Nephron progenitor cell (in vitro differentiated cells): ENCODE data around the gene FTSJ3.

Experiments used
- DNase-seq: peaks from one replicate; pipeline ENCODE4 v3.0.0; 2021
- H3K27ac Mint-ChIP-seq: 2 replicates; pipeline ENCODE4 v1.8.0; 2021; ENCODE audit warnings: mild to moderate bottlenecking, moderate library complexity, mixed read lengths
- H3K27me3 Mint-ChIP-seq: 2 replicates; pipeline ENCODE4 v1.8.0; 2021; ENCODE audit warnings: mild to moderate bottlenecking, low read depth, mixed read lengths; ENCODE audit not compliant: poor library complexity
- H3K36me3 Mint-ChIP-seq: 2 replicates; pipeline ENCODE4 v1.8.0; 2021; ENCODE audit warnings: low read depth, mixed read lengths
- H3K4me1 Mint-ChIP-seq: 2 replicates; pipeline ENCODE4 v1.8.0; 2021; ENCODE audit warnings: mixed read lengths
- H3K4me3 Mint-ChIP-seq: 2 replicates; pipeline ENCODE4 v1.8.0; 2021; ENCODE audit warnings: mild to moderate bottlenecking, moderate library complexity, mixed read lengths
- H3K9me3 Mint-ChIP-seq: 2 replicates; pipeline ENCODE4 v1.8.0; 2021; ENCODE audit warnings: mild to moderate bottlenecking, moderate library complexity, mixed read lengths
- CTCF ChIP-seq: fragments of 200-600 bp; sonication (generic); IDR thresholded peaks from 2 replicates; pipeline ENCODE4 v1.5.0; 2021; ENCODE audit warnings: antibody characterized with exemption

FTSJ3 gene

GRCh38 chr17:63838631-63839171 lies 11.2 kb upstream of the FTSJ3 start:
- peak overlapping the region; percentile 46 for H3K4me3 Mint-ChIP-seq
- peaks cover 39% of the 10 kb centered on the region for H3K4me1 Mint-ChIP-seq
- H3K27ac Mint-ChIP-seq, result peak overlapping the region; percentile 95
- H3K9me3 Mint-ChIP-seq, result no peaks in the 10 kb centered on the region
- no peak for TF ChIP-seq CTCF
- no peaks in the 10 kb centered on the region for H3K27me3 Mint-ChIP-seq
- no peak for DNase-seq
- H3K36me3 Mint-ChIP-seq, result peaks cover 29% of the 10 kb centered on the region

GRCh38 chr17:63837962-63838600 lies 10.6 kb upstream of the FTSJ3 start:
- peaks cover 37% of the 10 kb centered on the region for H3K4me1 Mint-ChIP-seq
- no peak for TF ChIP-seq CTCF
- H3K36me3 Mint-ChIP-seq, result peaks cover 32% of the 10 kb centered on the region
- H3K4me3 Mint-ChIP-seq, result no peak overlapping the region
- H3K9me3 Mint-ChIP-seq, result no peaks in the 10 kb centered on the region
- no peaks in the 10 kb centered on the region for H3K27me3 Mint-ChIP-seq
- DNase-seq, result no peak
- H3K27ac Mint-ChIP-seq, result peak overlapping the region; percentile 48

GRCh38 chr17:63837480-63837879 lies 10.0 kb upstream of the FTSJ3 start:
- no peak for TF ChIP-seq CTCF
- no peaks in the 10 kb centered on the region for H3K27me3 Mint-ChIP-seq
- H3K36me3 Mint-ChIP-seq, result peaks cover 32% of the 10 kb centered on the region
- H3K27ac Mint-ChIP-seq, result no peak overlapping the region
- no peak overlapping the region for H3K4me3 Mint-ChIP-seq
- peaks cover 37% of the 10 kb centered on the region for H3K4me1 Mint-ChIP-seq
- no peaks in the 10 kb centered on the region for H3K9me3 Mint-ChIP-seq
- DNase-seq, result no peak

- no peak for TF ChIP-seq CTCF
- Mint-ChIP-seq H3K36me3 (peaks cover 39% of the 10 kb centered on the region), H3K4me3 (no peak overlapping the region), H3K4me1 (peaks cover 37% of the 10 kb centered on the region), H3K27me3 (no peaks in the 10 kb centered on the region), H3K27ac (no peak overlapping the region), H3K9me3 (no peaks in the 10 kb centered on the region)
- no peak for DNase-seq
Measured at GRCh38 chr17:63836811-63837210, 9.3 kb upstream of the FTSJ3 start.

- Mint-ChIP-seq H3K9me3 (no peaks in the 10 kb centered on the region), H3K4me3 (no peak overlapping the region), H3K27me3 (no peaks in the 10 kb centered on the region), H3K4me1 (peaks cover 24% of the 10 kb centered on the region), H3K27ac (peak overlapping the region; percentile 76), H3K36me3 (peaks cover 48% of the 10 kb centered on the region)
- TF ChIP-seq CTCF, result no peak
- DNase-seq, result no peak
Measured at GRCh38 chr17:63835167-63835720, 7.8 kb upstream of the FTSJ3 start.
